Endometrial microvascular endothelial cells (primary cell): ENCODE results near the gene RALGPS2. TPM values are rescaled to one million over a fixed set of nuclear protein-coding genes. Genes with fewer than 3 reads are reported as not detected.

Experiments used
- in situ Hi-C: cut with HindIII; loops from 2 replicates; pipeline ENCODE4 v1.10.0; 2017; ENCODE audit warnings: low sequenced_read_pairs, low pct_unique_long_range_greater_than_20kb; ENCODE audit errors: inconsistent ontology term
- total RNA-seq: library from RNA; depleted of rRNA; stranded (reverse); fragments of >200 nt; gene quantifications from one replicate; pipeline ENCODE4 v1.2.3, GENCODE V29; 2015; ENCODE audit errors: inconsistent ontology term

Gene RALGPS2, protein sequence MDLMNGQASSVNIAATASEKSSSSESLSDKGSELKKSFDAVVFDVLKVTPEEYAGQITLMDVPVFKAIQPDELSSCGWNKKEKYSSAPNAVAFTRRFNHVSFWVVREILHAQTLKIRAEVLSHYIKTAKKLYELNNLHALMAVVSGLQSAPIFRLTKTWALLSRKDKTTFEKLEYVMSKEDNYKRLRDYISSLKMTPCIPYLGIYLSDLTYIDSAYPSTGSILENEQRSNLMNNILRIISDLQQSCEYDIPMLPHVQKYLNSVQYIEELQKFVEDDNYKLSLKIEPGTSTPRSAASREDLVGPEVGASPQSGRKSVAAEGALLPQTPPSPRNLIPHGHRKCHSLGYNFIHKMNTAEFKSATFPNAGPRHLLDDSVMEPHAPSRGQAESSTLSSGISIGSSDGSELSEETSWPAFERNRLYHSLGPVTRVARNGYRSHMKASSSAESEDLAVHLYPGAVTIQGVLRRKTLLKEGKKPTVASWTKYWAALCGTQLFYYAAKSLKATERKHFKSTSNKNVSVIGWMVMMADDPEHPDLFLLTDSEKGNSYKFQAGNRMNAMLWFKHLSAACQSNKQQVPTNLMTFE
- 19.5 TPM for total RNA-seq

DNA sequence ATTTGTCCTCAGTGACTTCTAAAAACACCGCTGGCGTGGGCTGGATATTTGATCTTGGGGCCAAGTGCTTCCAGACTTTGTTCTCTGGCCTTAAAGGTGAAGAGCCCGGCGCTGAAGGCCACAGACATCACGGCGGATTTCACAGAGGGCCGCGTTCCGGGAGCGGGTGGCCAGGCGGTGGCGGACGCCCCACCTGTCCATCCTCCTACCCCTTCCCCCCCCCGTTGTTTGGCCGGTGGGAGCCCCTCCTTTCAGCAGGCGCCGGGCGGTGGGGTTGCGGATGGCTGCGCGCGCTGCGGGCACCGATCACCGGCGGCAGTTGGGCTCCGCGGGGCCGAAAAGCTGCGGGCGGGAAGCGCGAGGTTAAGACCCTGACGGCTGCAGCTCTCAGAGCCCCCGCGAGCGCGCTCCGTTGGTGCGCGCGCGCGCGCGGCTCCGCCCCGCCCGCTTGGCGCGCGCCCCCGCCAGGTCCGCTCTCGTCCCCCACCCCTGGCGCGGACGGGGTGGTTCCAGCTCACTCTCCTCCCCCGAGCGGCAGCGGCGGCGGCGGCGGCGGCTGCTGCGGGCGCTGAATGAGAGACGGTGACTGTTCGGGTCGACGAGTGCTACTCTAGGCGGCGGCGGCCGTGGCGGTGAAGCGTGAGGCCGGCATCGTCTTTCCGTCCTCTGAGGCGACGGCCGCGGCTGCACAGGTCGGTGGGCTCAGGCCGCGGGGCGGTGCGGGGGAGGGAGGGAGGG lies at the start of gene RALGPS2:
Gene RALGPS2, plus strand, starts transcription at position 517 of the 738 bp plus-strand sequence. CDS start 51,521 bp downstream, outside the sequence.
- in situ Hi-C loops: no loop called here

DNA sequence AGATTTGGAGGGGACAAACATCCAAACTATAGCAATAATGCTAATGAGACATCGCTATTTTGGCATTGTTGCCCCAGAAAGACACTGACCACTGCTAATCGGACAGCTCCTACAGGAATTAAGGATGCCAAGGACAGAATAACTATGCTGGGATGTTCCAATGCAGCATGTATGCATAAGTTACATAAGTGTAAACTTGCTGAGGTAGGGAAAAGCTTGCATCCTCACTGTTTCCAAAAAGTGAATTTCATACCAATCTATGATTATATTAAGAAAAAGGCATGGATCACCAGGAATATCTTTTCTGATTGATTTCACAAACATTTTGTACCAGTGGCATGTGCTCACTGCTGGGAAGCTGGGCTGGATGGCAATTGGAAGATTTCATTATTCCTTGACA lies 45.8 kb upstream of the RALGPS2 start:
- in situ Hi-C loops: no loop called here

DNA sequence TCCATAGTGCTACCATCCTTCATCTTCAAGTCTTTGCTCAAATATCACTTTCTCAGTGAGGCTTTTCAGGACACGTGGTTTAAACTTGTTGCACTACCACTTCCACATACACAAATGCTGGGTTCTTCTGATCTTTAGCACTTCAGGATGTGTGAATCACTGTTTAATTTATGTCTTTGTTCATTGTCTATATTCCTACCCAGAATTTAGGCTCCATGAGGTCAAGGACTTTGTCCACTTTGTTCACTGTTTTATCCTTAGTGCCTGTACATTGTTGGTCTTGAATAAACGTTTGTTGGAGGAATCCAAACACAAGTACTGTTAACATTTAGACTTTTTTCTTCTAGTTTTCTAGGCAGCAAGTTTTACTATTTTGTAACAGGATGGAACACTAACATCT lies 42.6 kb upstream of the RALGPS2 start:
- in situ Hi-C loops: no loop called here

DNA sequence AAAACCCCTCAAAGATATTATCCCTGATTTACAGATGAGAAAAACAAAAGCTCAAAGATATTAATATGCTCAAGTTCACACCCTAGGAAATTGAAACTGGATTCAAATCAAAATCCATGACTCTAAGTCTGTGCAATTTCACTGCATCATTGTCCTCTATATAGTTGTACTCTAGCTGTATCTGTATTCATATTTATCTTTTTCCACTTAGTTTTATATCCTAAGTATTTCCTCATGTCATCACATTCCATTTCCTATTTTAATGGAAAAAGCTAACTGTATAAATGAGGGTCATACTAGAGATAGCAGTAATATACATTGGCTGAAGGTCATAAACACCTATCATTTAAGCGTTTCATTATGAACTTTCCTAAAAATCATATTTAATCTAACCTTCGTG lies 42.2 kb upstream of the RALGPS2 start:
- in situ Hi-C loops: no loop called here

DNA sequence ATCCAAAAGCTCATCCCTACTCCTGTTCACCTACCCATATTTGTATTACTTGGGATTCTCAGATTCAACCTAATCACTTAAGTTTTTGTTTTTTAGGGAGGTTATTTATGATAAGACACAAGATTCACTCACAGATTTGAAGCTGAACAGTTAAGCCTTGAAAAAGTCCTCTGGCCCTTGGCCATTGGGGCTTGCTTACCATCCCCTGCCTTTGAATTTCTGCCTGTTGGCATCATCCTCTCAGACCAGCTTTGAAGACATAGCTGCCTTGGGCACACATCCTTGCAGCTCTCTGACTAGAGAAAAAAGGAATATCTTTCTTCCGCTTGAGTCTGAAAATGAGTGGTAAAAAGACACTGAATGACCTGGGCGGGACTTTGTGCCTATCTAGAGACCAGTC lies 41.8 kb upstream of the RALGPS2 start:
- in situ Hi-C loops: no loop called here

DNA sequence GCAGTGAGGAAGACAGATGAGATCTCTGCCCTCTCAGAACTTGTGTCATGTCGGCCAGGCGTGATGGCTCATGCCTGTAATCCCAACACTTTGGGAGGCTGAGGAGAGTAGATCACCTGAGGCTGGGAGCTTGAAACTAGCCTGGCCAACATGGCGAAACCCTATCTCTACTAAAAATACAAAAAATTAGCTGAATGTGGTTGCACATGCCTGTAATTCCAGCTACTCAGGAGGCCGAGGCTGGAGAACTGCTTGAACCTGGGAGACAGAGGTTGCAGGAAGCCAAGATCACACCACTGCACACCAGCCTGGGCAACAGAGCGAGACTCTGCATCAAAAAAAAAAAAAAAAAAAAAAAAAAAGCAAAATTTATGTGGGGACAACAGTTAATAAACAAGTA lies 40.9 kb upstream of the RALGPS2 start:
- in situ Hi-C loops: no loop called here

DNA sequence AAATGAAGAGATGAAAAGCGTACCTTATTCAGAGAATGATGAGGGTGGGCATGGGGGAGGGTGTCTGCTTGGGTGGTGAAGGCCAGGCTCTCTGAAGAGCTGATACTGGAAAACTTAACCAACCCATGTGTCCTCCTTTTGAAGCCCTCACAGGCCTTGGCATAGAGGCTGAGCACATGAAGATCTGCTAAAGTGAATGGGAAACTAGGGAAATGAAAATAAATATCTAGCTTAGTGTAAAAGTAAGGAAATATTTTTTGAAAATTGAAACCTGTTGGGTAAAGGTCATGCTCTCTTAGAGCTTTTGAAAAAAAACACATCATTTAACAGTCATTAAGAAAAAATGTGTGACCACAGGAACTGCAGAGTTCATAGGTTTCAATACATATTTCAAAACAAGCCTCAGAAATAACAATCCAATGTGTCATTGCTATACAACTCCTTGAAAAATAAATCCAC lies 40.5 kb upstream of the RALGPS2 start:
- in situ Hi-C loops: no loop called here

DNA sequence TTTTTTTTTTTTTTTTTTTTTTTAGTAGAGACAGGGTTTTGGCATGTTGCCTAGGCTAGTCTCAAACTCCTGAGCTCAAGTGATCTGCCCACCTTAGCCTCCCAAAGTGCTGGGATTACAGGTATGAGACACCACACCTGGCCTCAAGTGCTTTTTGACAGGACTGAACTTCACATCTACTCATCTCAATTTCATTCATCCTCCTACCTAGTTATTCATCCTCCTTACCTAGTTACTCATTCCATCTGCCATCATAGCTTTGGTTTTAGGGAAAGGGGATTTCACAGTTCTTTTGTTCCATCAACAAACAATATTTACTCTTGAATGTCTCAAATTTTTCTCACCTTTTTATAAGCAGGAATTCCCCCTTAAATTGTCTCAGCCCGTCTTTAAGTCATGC lies 38.6 kb upstream of the RALGPS2 start:
- in situ Hi-C loops: no loop called here

DNA sequence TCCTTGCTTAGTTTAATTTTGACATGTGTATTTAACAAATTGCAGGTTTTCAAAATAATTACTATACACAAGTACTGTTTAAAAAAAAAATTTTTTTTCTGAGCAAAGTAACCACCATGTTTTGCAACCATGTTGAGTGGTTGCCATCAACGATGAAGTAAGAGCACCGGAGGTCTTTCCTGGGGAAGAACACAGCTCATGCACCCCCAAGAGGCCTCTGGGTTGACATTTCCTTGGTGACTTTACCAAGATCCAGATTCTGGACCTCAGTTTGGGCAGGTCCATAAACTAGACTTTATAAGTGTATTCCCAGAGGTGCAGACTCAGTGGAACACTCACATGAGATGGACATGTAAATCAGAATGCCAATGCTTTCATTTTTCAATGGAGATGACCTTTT lies 36.8 kb upstream of the RALGPS2 start:
- in situ Hi-C loops: no loop called here

DNA sequence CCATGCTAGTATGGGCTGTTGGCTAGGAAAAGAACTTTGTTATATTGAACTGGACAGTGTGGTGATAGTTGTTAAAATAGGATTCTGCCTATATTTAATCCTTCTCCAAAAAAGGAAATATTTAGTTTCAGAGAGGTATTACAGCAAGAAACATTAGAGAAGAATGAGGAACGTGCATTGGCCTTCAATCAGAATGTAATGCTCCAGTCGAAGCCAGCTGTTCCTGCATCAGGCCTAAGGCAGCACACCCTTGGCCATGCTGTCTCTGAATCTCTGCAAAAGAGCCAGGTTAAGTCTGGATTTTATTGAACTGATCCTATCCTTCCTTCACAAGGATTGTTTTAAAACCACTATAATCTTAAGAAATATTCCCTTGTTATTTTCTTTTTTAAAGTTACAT lies 35.3 kb upstream of the RALGPS2 start:
- in situ Hi-C loops: no loop called here

DNA sequence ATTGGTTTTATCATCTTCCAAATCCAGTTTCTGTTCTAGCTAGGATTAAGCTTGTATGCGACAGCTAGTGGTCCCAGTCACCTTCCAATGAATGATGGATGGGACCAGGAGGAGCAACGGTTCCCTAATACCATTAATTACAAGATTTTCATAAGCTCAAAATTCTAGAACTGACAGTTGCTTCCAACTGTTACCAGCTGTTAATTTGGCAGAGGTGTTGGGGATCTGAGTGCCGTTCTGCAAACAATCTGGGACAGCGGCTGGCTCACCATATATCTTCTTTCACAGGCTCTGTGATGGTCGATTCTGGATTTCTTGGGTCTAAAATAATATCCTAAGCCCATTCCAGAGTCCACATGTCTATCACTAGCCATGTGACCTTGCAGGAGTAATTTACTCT lies 34.5 kb upstream of the RALGPS2 start:
- in situ Hi-C loops: no loop called here

DNA sequence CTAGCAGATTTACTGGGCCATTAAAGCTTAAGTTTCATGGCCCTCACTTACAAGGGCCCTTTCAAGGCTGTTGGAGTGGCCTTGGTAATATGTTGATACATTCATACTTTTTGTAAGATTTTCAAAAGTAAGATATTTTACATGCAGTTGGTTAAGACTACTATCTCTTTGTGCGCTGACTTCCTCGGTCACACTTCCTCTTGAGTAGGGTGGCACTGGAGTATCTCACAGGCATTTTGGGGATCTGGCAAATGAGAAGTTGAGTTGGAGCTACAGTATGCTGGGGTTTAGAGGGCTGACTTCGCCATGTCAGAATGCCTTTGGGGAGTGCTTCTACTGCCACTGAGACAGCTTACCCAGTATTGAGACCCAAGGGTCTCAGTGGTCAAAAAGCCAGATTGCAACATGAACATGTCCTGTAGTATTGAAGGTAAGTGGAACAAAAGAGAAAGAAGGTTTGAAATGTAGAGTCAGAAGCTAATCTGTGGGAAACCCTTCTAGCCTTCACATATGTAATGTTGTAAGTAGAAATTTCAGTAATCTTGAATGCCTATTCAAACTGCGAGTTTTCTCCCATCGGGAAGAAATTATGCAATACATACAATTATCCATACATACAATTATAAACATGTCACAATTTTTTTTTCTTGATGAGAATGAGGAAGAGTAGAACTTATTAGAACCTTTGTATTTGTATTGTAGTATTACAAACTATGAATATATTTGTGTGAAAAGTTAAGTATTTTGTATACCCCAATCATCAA lies 32.3 kb upstream of the RALGPS2 start:
- in situ Hi-C loops: no loop called here

DNA sequence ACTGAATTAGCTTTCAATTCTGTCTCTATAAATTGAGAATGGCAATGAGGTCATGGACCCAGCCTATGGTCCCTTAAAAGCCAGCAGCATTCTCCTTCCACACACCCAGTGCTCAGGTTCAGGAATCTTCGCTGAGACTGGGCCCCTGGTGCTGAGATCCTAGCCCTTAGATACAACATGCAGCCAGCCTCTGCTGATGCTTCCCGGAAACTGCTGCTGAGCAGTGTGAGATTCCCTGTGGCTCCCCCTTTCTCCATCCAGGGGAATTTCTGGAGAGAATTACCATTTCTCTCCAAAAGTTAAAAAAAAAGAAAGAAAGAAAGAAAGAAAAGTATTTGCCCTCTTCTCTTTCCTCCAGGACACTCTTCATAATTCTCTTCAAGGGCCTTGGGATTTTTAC lies 31.7 kb upstream of the RALGPS2 start:
- in situ Hi-C loops: no loop called here

DNA sequence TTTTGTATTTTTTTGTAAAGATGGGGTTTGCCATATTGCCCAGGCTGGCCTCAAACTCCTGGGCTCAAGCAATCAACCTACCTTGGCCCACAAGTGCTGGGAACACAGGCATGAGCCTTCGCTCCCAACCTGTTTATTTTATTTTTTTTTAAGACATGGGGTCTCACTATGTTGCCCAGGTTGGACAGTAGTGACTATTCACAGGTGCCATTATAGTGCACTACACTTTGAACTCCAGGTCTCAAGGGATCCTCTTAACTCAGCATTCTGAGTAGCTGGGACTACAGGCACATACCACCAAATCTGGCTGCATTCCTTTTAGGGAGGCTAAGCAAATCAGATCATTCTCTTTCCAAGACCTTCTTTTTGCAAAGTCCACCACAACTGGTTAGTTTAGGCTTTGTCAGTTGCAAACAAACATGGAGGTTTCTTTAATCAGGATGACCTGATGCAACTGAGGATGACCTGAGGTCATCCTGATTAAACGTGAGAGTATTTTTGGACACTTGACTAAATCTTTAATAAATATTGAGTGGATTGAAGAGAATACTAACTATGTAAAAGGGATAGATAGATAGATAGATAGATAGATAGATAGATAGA lies 30.0 kb upstream of the RALGPS2 start:
- in situ Hi-C loops: no loop called here

DNA sequence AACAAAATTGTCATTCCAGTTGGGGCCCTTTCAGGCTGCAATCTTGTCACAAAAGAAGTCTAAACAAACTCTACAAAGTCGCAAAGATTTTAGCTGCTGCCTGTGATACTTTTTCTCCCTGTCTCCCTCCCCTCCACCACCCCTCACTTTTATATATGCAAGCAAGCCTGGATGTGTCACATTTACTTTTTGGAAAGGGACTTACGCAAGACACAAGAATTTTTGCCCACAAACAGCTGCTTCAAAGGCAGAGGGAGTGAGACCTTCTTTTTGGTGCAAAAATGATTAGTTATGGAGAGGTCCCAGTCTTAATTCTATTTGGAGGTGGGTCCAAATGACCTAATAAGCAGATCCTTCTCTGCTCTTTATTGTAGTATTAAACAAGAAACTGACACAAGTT lies 22.9 kb upstream of the RALGPS2 start:
- in situ Hi-C loops: no loop called here

DNA sequence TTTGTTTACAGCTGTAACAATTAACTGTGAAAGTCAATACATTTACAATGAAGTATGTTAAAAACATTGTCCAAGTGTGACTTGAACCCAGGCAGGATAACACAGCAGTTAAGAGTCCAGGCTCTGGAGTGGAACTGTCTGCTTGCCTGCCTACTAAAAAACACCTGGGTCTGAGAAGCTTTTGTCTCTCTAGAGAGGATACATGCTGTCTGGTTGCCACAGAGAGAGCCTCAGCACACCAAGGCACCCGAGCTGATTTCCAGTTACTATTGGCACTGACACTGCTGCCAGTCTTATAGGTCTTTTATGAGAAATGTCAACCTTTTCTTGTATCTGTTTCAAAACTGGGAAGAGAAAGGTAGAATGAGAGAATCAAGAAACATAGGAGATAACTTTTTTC lies 20.2 kb upstream of the RALGPS2 start:
- in situ Hi-C loops: no loop called here

DNA sequence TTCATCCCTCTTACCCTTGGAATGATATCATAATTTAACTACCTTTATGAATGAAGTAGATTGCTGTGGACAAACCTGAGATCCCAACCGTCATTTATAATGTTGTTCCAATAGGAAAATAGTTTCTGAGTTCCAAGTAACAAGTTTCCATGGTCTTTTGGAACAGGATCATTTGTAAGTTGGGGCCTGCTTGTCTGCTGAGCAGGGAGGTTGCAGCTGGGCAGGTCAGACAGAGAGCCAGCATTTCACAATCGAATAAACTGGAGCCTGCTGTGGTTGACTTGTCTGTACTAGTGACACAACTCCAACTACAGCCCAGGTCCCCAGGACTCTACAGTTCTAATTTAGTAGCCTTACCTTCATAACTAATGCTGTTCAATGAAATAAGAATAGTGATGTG lies 18.6 kb upstream of the RALGPS2 start:
- in situ Hi-C loops: no loop called here

DNA sequence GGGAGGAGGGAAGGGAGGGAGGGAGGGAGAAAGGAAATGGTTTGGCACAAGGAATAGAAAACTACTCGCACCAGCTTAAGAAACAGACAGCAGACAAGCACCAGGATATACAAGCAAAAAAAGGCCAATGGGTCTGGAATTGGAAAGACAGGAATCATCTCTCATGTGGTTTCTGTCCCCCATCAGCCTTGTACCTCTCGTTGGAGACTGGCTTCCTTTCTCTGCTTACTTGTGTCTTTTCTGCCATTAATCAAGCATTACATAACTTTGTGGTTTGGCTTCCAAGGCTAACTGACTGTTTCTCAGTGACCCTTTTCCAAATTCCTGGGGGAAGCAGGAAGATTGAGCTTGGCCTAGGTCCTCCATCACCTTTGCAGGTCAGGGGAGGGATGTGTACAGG lies 11.8 kb upstream of the RALGPS2 start:
- in situ Hi-C loops: no loop called here

DNA sequence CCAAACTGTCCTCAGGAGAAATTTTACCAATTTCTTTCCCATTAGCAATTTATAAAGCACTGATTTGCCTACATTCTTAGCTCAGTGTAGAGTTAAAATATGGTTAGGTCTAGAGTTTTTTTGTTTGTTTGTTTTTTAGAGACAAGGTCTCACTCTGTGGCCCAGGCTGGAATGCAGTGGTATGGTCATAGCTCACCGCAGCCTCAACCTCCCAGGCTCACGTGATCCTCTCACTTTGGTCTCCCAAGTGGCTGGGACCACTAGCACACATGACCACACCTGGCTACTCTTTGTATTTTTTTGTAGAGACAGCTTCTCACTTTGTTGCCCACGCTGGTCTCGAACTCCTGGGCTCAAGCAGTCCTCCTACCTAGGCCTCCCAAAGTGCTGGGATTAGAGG lies 10.6 kb upstream of the RALGPS2 start:
- in situ Hi-C loops: no loop called here
